Activated CD4-positive, alpha-beta T cell treated with anti-CD3 and anti-CD28 coated beads for 4 hours (primary cell): ENCODE measurements around the gene COX6A1.
"Not testable (repeated sequence)": the region's sequence is repeated elsewhere in the genome, so short reads cannot be mapped to it uniquely, and the experiment has no call there.

Experiments
- DNase-seq, 2 donors: peaks; one replicate each; pipeline ENCODE4 v3.0.0-alpha.2; 2020

The COX6A1 gene

DNA sequence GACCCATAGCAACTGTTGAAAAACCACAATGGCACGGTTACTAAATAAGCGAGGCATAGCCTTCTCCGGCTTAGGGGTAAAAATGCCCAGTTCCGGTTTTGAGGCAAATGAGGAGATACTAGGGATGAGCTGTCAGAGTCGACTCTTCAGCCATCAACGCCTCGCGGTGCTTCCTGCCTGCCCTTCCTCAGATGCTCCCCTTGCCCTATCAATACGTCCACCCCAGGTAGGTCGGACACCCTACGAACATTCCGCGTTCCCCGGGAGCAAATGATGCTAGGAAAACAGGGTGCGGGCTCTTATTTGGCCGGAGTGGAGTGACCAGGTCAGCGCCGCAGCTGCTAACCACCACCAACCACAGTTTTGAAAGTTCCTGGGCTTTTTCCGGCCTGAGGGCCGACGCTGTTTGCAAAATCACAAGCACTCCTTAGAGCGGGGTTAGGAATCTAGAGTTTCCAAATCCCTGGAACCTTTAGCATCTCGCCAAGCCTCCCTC lies 30.5 kb downstream of the COX6A1 start:
- DNase-seq = no peak

DNA sequence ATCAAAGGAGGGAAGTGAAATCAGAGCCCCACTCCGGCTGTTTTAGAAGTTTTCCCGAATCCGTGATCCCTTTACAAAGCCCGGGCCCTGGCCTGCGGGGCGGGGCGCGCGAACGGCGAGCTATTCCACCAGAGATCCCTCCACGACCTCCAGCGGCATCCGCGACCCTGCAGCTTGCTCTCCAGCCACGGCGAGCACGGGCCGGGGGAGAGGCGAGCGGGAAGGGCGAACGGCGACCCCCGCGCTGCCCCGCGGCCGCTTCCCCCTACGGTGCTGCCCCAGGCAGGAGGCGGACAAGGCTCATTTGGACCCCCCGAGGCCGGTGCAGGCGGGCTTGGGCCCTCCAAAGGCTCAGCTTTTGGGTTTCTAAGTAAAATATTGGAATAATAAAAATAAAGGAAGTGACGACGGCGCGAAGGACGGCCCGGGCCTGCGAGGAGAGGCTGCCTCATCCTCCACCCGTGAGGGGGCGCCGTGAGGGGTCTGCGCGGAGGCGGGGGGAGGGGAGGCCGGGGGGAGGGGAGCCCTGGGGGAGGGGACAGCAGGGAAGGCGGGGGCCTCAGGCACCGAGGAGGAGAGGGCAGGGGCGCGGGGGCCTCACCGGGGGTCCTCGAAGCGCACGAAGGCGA lies 31.0 kb downstream of the COX6A1 start:
- peak; percentile 59 to 68 for DNase-seq

DNA sequence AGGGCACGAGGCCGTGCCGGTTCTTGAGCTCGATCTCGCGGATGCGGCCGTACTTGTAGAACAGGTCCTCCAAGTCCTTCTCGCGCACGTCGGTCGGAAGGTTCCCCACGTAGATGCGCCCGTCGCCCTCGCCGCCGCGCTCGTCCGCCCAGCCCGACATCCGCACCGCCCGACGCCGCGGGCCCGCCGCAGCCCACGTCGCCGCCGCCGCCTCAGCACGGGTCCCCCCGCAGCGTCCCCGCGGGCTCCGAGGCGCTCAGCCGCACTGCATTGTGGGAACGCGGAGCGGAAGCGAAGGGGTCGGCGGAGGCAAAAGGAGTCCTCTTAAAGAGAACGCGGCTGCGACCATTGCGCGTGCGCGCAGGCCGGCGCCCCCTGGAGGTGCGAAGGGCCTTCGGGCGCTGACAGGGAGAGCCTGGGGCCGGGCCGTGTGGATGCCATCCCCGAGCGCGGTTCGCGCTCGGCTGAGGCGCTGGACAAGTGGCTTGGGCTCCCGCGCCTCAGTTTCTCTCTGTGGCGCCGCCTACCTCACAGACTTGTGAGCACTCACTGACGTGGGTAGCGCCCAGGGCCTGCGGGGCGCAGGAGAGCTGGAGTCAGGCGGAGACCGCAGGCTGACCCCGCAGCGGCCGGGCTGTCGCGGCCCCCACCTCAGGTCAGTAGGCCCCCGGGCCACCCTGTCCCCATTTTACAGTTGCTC lies 31.7 kb downstream of the COX6A1 start, which contains the start of gene SRSF9:
Gene SRSF9 (minus strand): TSS at position 299 of the 700 bp plus-strand sequence. CDS start 139 bp downstream, at position 160.
- peak; percentile 95 to 96 for DNase-seq

DNA sequence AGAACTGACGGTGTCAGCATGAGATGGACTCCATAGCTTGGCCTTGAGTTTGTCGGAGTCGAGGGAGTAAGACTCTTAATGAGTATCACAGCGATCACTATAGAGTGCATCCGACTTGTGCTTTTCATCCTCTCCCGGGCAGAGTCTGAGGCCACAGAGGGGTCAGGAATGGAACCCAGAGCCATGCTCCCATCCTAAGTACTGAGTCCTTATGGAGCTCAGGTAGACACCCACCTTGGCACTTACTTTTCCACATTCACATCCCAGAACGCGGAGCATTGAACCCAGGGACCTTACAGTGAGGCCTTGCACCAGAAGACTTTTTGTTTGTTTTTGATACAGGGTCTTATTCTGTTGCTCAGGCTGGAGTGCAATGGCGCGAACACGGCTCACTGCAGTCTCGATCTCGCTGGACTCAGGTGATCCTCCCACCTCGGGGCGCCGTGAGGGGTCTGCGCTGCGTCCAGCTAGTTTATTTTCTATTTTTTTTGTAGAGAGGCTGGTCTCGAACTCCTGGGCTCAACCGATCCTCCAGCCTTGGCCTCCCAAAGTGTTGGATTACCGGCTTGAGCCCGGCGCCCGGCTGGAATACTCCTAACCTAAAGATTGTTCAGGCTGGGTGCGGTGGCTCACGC lies 32.4 kb downstream of the COX6A1 start:
- no peak for DNase-seq

DNA sequence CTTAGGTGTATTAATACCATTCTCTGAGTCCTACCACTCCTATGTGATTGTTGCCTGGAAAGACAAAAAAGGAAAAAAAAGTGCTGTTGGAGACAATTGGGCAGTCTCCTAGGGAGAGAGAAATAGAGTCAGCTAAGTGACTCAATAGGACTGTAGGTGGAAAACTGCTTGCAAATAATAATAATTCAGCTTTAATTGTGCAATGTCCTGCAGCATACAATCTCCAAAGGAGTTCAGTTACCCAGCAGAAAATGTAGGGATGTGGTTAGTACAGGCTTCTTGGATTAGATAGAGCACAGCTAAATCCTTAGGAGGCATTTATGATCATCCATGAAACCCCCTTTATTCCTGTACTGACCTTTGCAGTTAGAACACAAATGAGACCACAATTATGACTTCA lies 34.6 kb downstream of the COX6A1 start:
- no peak for DNase-seq

DNA sequence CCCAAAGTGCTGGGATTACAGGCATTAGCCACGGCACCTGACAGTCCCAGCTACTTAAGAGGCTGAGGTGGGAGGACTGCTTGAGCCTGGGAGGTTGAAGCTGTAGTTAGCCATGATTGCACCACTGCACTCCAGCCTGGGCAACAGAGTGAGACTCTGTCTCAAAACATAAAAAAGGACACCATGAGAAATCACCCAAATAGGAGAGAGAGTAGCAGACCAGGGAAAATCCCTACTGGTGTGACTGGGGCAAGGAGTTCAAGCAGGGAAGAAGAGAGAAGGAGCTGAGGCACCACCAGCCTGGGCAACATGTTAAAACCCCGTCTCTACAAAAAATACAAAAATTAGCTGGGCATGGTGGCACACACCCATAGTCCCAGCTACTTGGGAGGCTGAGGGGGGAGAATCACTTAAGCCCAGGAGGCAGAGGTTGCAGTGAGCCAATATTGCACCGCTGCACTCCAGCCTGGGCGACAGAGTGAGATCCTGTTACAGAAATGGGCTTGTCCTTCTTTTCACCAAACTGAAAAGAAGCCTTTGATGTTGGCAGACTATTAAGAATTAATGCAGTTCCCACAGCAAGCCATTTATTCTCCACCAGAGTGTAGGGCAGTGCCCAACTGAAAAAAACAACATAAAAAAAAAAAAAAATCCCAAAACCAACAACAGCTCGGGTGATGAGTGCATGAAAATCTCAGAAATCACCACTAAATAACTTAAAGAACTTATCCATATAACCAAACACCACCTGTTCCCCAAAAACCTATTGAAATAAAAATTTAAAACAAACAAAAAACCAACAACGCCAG lies 36.1 kb downstream of the COX6A1 start:
- DNase-seq = no peak

DNA sequence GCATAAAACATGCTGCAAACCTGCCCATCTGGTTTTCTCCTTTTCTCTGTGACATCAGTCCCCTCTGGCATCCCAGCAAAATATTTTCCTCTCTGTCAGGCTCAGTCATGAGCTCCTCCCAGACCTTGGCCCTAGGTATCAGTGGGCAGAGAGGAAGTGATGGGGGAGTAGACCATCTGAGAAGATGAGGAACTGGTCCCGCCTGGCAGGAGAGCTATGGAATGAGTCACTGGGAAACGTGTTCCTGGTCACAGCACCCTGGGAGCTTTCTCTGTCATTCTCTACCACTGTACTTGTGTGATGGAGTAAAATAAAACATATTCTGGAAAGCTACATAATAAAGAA lies 36.7 kb downstream of the COX6A1 start:
- no peak for DNase-seq

DNA sequence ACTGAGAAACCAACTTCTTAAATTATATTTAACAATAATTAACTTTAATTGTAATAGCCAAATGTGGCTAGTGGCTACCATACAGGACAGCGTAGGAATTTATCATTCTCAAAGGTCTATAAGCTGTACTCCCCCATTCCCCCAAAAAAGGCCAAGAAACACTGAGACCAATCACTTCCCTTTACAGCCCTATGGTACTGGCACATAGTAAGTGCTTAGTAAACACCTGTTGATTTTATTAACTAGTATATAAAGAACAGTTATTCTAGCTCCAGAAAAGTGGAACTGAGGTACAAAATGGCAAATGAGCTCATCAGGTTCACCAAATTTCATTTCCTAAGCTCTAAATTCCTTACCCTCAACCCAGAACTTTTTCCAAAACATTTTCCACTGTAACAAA lies 37.7 kb downstream of the COX6A1 start:
- no peak for DNase-seq

DNA sequence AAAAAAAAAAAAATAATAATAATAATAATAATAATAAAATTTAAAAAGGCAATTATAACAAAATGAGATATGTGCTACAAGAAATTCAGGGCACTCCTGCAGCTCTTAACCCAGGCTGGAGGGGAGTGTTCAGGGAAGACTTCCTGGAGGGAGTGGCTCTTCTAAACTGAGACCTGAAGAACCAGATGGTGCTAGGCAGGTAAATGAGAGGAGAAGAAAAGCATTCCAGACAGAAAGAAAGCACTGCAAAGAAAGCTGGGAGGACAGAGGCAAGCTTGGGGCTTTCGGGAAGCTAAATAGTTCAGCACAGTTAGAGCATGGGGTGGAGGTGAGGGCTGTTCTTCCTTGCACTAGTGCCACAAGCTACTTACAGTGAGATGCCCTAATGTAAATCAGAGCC lies 41.5 kb downstream of the COX6A1 start:
- DNase-seq = no peak

DNA sequence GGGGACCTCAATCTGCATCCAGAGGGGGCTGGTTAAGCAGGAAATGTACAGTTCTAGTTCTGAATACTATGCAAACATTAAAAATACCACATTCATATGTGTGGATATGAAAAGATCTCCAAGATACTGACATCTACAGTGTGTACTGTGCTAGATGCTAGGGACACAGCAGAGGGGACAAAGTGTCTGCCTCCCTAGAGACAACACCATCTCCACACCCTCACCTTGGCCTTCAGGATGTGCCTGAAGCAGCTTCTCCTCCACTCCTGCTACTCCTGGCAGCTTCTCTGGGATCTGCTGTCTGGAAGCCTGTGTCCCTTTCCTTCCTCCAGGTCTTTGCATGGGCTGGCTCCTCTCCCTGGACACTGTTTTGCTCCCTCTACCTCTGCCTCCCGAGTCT lies 42.3 kb downstream of the COX6A1 start:
- DNase-seq = no peak

DNA sequence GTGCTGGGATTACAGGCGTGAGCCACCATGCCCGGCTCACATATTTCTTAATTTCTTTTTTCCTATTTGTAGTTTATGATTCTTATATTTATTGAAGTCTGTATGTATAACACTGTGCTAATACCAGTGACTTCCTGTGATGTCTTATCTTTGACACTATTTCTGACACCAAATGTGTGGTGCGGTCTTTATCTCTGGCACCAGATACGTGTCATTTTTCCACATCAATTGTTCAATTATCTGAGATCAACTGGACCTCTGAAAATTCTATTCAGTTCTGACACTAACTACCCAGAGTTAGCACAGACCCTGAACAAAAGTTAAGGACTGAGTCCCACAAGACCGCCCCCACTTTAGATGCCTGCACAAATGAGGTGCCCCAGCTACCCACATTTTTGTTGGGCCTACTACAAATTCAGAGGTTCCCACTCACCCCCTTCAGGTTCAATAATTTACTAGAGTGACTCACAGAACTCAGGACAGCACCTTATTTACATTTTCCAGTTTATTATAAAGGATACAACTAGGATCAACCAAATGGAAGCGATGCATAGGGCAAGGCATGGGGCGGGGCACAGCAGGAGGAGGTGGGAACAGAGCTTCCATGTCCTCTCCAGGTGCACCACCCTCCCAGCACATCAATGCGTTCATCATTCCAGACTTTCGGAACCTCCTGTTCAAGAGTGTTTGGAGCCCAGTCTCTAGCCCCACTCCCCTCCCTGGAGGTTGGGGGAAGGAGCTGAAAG lies 43.3 kb downstream of the COX6A1 start:
- no peak for DNase-seq

DNA sequence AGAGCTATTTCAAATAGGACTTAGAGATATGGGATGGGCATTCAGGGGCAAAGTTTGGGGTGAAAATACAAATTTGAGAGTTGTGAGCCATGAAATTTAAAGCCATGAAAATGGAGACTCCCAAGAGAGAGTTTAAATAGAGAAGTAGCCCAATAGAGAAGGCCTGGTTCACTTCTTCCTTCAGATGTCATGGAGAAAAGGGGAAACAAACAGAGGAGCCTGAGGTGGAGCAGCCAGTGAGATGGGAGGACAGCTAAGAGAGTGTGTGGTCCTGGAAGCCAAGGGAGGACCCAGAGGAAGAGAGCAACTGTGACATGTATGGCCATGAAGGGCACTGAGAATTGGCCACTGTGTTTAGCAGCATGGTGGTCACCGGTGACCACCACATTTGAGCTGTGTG lies 45.7 kb downstream of the COX6A1 start:
- DNase-seq = no peak

DNA sequence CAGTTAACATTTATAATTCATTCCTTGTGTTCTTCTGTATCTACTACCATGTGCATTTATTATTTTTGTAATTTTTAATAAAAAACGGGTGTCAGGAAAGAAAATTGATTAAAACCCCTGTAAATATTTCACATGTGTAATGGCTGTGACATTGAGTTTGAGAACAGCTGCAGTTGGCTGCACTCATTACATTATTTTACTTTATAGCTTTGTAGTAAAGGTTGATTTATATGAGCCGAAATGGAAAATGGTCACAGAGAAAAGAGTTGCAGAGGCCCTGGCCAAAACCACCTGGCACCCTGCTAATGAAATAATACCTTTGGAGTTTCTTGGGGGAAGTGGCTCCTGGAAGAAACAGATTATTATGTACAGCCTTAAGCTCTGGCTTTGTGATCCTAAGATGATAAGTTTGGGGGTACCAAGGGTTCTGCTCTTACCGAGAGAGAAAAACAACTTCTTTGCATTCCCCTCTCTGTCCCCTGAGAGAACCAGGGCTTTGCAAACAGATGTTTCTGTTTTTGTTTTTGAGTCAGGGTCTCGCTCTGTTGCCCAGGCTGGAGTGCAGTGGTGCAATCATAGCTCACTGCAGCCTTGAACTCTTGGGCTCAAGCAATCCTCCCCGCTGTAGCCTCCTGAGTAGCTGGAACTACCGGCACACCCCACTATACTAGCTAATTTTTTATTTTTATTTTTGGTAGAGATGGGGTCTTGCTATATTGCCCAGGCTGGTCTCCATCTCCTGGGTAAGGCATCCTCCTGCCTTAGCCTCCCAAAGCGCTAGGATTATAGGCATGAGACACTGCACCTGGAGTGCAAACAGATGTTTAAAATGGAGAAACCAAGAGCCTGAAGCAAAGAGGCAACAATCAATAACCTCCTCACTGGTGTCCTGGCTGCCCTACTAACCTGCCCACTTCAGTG lies 48.3 kb downstream of the COX6A1 start:
- DNase-seq = no peak

DNA sequence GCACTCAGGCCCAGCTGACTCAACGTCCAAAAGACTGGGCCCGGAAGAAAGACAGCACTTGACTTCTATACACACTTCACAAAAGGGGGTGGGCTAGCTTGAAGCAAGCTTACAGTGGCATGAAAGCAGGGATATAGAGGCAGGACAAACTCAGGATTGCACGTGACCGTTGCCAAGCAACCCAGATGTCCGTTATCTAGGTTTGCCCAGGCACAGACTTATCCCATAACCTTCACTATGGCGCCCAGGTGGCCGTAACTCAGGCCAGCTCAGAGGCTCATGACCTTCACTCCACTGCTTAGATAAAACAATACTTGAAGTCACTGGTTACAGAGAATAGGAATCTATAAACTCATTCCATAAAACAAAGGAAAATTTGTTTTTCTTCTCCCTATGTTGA lies 49.6 kb downstream of the COX6A1 start:
- DNase-seq = not testable (repeated sequence)

DNA sequence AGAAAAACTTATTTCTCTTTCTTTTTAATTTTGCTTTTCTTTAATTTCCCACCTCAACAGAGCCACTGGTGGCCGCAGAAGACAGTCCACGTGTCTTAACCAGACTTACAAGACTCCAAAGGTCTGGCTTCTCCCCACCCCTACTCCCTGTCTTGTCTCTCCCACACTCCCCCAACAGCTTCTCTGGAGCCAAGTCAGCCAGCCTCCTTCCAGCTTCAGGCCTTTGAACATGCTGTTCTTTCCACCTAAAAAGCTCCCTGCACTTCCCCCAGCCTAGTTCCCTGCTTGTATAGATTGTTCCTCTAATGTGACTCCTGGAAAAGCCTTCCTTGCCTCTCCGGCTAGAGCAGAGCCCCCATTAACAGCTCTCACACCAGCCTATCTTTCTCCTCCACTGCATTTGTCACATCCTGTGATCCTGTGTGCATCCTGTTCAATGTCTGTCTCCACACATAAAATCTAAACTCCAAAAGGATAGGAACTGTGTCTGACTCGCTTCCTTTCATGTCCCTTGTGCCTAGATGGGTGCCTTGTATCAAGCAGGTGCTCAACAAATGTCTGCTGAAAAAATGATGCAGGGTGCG lies 50.2 kb downstream of the COX6A1 start:
- DNase-seq = no peak

DNA sequence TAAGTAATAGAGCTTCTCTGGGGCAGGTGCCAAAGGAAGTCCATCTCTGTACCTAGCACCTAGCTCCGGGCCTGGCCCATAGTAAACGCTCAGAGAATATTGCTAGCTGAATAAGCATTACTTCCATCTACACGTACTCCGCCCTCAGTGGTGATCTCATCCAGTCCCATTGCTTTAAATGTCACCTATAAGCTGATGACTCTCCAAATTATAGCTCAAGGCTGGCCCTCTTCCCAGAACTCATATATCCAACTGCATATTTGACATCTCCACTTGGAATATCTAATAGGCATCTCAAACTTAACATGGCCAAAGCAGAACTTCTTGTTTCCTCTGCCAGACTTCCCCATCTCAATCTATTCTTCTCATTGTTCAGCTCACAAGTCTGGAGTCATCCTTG lies 51.1 kb downstream of the COX6A1 start:
- DNase-seq = no peak

DNA sequence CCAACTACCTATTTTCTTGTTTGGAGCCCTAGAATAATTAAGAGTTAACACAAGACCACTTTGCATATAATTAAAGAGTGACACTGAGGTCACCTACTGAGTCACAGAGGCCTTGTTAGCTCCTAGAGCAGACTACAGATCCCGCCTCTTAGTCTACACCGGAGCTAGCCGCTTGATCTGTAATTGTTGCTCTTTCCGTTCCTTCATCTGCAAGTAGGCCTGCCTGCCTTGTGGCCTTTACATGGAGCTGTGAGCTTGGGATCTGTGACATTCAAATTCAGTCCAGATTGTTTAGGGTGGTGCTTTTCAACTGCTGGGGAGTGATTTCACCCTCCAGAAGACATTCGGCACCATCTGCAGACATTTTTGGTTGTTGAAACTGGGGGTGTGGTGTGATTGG lies 52.4 kb downstream of the COX6A1 start:
- DNase-seq = no peak
